C4-2B (cell line): Measurements from ENCODE around the gene TENM4.

Experiments used
- H3K27ac ChIP-seq: fragments of 450-650 bp; 2 replicates; pipeline ENCODE4 v1.5.1; 2017
- CTCF ChIP-seq: fragments of 450-650 bp; conservative IDR thresholded peaks from 2 replicates; pipeline ENCODE4 v1.5.1; 2017; ENCODE audit warnings: mild to moderate bottlenecking
- ZFX ChIP-seq: fragments of 450-650 bp; IDR thresholded peaks from 2 replicates; pipeline ENCODE4 v1.6.1; 2017

TENM4 gene

DNA sequence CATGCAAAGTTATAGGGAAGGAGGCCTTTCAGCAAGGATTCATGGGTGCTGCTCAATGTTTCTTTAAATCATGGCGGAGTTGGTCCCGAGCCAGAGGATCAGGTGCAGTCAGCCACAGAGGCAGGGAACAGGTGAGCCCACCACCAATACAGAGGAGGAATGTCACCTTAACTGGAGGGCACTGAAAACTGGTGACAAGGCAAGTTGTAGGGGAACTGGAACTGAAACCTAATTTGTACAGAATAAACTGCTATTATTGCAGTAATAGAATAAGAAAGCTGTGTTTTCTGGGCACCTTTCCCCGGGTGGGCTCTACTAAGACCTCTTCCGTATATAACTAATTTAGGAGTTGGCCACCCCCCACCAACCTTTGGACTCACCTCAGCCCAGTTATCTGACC is 570.2 kb downstream of the TENM4 start:
- no peak overlapping the region for H3K27ac ChIP-seq
- TF ChIP-seq CTCF, result no peak
- no peak for TF ChIP-seq ZFX

- no peak for TF ChIP-seq CTCF
- TF ChIP-seq ZFX, result no peak
- no peak overlapping the region for H3K27ac ChIP-seq
These were observed 571.5 kb downstream of the TENM4 start for GRCh38 chr11:78869293-78869692.

DNA sequence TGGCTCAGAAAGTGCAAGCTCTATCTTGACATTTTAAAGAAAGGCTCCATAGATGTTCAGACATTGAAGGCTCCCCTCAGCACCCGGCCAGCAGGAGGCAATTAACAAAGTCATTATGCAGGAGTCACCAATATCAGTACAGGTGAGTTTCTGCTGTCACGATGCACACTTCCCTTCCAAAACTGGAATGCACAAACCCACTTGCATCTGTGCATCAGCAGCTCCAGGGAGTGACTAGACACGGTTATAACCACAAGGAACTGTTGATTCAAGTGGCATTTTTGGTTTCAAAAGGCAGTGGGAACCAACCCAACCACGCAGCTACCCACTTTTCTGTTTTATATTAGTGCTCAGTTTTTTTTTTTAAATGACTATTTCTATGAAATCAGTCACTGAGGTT is 572.3 kb downstream of the TENM4 start:
- H3K27ac ChIP-seq, result no peak overlapping the region
- TF ChIP-seq ZFX (no peak), CTCF (no peak)

DNA sequence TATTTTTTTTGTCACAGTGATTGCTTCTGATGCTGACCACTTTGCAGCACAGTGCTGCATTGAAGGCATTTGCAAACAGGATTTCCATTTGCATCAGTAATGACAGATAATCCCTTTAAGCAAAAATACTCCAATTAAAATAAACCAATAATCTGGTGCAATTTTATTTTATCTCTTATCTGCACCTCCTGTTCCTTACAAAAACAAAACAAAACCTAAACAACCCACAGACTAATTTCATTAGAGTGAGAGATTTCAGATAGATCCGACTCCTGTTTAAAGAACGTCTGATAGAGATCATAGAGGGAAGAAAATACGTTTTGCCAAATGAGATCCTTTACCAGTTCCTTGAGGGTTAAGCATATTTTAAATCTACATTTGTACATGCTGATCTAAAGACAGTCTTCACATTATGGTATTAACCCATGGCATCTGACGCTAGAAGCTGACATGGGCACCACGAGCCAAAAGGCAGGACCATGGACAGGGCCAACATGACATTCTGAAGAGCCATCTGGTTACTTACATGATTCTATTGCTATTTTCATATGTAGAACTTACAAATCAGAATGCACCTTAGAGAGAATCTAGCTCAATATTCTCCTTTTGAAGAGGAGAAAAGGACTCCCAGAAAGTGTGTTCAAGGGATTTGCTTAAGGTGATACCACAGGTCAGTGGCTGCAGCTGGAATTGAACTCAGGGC is 580.0 kb downstream of the TENM4 start:
- H3K27ac ChIP-seq, result no peak overlapping the region
- TF ChIP-seq CTCF, result no peak
- no peak for TF ChIP-seq ZFX

DNA sequence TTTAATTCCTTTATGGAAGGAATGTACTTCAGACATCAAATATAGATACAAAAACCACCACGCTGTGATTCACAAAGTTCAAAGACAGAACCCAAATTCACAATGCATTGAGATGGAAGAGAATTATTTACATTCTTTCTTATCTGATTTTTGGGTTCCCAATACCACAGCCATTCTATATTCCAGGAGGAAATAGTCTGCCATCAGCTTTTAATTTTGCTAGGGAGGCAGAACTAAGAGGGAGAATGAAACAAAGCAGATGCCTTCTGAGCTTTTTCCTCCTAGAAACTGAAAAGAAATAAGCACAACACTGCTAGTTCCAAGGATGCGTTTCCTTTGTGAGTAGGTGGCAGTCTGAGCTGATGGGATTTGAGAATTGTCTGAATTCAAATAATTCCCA is 583.1 kb downstream of the TENM4 start:
- TF ChIP-seq CTCF, result no peak
- no peak overlapping the region for H3K27ac ChIP-seq

DNA sequence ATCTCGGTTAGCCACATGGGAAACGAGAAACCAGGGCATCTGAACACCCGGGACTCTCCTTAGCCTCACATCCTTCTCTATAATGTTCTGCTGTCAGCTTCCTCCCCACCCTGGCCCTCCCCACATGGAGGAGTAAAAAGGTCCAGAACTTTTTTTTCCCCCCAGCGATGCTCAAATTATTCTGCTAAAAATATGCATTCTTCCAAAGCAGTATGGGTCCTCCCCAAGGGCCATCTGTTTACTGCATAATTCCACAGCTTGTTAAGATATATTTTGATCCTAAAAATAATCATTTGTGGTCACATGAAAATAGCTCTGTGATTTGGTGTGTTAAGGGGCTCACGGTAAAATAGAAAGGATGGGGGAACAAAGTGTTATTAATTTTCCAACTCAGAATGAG is 584.6 kb downstream of the TENM4 start:
- no peak overlapping the region for H3K27ac ChIP-seq
- TF ChIP-seq CTCF (no peak), ZFX (no peak)

DNA sequence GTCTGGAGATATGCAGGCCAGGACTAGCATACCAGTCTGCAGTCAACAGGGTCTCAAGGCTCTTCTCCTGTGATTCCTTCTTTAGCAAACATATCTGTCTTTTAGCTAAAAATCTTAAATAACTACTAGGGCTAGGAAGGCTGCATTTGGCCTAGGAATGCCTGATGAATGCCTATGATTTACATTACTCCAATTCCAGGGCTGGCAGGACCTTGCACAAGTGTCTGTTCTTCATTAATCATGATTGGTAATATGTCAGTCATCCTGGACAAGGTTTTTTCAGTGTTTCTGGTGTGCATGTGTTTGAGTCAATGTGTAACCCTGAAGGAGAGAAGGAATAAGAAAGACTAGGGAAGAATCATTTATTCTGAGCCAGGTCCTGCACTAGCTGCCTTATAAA is 585.7 kb downstream of the TENM4 start:
- TF ChIP-seq ZFX (no peak), CTCF (no peak)
- H3K27ac ChIP-seq, result no peak overlapping the region
